Progenitor cell of endocrine pancreas (in vitro differentiated cells): ENCODE measurements around the gene SPTBN1. TPM values are rescaled to one million over a fixed set of nuclear protein-coding genes. Genes with fewer than 3 reads are reported as not detected.

Source experiments
- DNase-seq: peaks from one replicate; pipeline ENCODE4 v3.0.0; 2021; ENCODE audit warnings: low spot score; ENCODE audit not compliant: unreplicated experiment
- H3K27ac Mint-ChIP-seq: 2 replicates; pipeline ENCODE4 v1.8.0; 2021; ENCODE audit warnings: mild to moderate bottlenecking, moderate library complexity, mixed read lengths
- H3K27me3 Mint-ChIP-seq: 2 replicates; pipeline ENCODE4 v1.8.0; 2021; ENCODE audit warnings: mixed read lengths
- H3K36me3 Mint-ChIP-seq: 2 replicates; pipeline ENCODE4 v1.8.0; 2022; ENCODE audit warnings: mixed read lengths; ENCODE audit not compliant: insufficient read depth
- H3K4me1 Mint-ChIP-seq: 2 replicates; pipeline ENCODE4 v1.8.0; 2021; ENCODE audit warnings: low read depth, mixed read lengths
- H3K4me3 Mint-ChIP-seq: 2 replicates; pipeline ENCODE4 v1.8.0; 2021; ENCODE audit warnings: low read depth, mild to moderate bottlenecking, moderate library complexity, mixed read lengths
- H3K9me3 Mint-ChIP-seq: 2 replicates; pipeline ENCODE4 v1.8.0; 2021; ENCODE audit warnings: low read depth, mixed read lengths
- CTCF ChIP-seq: fragments of 200-600 bp; sonication (generic); IDR thresholded peaks from one replicate; pipeline ENCODE4 v1.5.0; 2021; ENCODE audit warnings: antibody characterized with exemption, mild to moderate bottlenecking; ENCODE audit not compliant: unreplicated experiment
- total RNA-seq: library from RNA; stranded (reverse); gene quantifications from 2 replicates; pipeline ENCODE4 v1.2.1, GENCODE V29; 2021

Gene SPTBN1
- total RNA-seq, 1 donor from 2014 or later: 287 TPM

GRCh38 chr2:54434711-54435110, 21.4 kb upstream of the SPTBN1 start:
- H3K4me3 Mint-ChIP-seq: no peak overlapping the region
- TF ChIP-seq CTCF: no peak
- H3K4me1 Mint-ChIP-seq: peaks cover under 1% of the 10 kb centered on the region
- no peaks in the 10 kb centered on the region for H3K9me3 Mint-ChIP-seq
- DNase-seq: no peak
- H3K27ac Mint-ChIP-seq: no peak overlapping the region
- no peaks in the 10 kb centered on the region for H3K36me3 Mint-ChIP-seq
- peaks cover 5% of the 10 kb centered on the region for H3K27me3 Mint-ChIP-seq

DNA sequence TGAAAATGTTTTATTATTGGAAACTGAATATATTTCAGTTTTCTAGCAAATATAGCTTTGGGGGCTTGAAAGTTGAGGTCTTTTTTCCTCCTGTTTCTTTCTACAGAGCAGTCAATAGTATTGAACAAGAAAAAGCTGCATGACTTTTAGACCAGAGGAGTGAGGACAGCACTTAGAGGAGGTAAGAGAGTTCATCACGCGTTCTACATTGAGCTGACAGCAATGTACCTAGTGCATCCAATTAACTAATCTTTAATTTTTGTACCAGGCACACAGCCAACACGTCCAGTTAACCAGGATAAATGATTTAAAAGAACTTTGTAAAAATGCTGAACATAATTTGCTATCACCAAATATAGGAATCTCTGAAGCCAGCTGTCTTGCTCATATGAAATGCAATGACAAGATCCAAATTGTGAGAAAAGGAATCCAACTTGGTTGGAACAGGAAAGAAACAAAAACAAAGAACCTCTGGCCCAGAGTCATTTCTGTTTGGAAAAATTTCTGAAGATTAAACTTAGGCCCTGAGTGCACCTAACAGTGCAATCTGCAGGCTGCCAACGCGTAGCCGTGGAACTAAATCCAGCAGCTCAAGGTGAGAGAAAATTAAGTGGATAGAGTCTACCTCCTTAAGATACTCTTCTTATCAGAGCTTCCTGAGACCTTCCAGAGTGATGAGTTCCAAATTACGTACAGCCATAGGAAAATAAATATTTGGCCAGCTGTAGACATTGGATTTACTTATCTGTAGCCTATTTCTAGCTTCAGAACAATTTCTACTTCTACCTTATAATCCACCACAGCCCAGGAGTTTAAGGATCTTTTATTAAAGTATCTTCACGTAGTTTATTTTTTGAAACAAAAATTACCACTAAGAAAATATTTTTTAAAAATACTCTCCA, 20.6 kb upstream of the SPTBN1 start:
- H3K4me1 Mint-ChIP-seq: peaks cover 3% of the 10 kb centered on the region
- no peaks in the 10 kb centered on the region for H3K9me3 Mint-ChIP-seq
- no peak for TF ChIP-seq CTCF
- no peak for DNase-seq
- H3K27ac Mint-ChIP-seq: no peak overlapping the region
- no peaks in the 10 kb centered on the region for H3K36me3 Mint-ChIP-seq
- H3K27me3 Mint-ChIP-seq: peaks cover 5% of the 10 kb centered on the region
- H3K4me3 Mint-ChIP-seq: no peak overlapping the region

GRCh38 chr2:54437588-54437987, 18.5 kb upstream of the SPTBN1 start:
- TF ChIP-seq CTCF: no peak
- H3K27ac Mint-ChIP-seq: no peak overlapping the region
- no peak overlapping the region for H3K4me3 Mint-ChIP-seq
- no peaks in the 10 kb centered on the region for H3K9me3 Mint-ChIP-seq
- H3K27me3 Mint-ChIP-seq: peaks cover 2% of the 10 kb centered on the region
- peaks cover 3% of the 10 kb centered on the region for H3K4me1 Mint-ChIP-seq
- H3K36me3 Mint-ChIP-seq: no peaks in the 10 kb centered on the region
- no peak for DNase-seq

DNA sequence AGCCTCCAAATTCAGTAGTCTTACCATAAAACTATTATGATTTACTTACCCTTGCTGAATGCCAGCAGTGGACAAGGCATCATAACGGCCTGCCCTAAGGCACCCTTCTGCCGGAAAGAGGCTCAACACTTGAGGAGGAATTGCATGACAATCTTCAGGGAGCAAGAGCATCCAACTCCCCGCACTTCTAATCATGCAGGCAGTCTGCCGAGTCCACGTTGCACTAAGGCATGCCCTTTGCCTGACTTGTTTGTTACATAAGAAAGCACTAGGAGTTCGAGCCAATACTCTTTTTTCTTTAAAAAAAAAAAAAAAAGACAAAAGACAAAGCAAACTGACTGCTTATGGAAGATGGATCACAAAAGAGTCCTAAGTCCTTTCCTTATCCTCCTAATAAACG, 17.9 kb upstream of the SPTBN1 start:
- Mint-ChIP-seq H3K36me3 (no peaks in the 10 kb centered on the region), H3K4me3 (no peak overlapping the region), H3K27me3 (no peaks in the 10 kb centered on the region), H3K27ac (no peak overlapping the region), H3K4me1 (peaks cover 3% of the 10 kb centered on the region), H3K9me3 (no peaks in the 10 kb centered on the region)
- DNase-seq: no peak
- no peak for TF ChIP-seq CTCF

DNA sequence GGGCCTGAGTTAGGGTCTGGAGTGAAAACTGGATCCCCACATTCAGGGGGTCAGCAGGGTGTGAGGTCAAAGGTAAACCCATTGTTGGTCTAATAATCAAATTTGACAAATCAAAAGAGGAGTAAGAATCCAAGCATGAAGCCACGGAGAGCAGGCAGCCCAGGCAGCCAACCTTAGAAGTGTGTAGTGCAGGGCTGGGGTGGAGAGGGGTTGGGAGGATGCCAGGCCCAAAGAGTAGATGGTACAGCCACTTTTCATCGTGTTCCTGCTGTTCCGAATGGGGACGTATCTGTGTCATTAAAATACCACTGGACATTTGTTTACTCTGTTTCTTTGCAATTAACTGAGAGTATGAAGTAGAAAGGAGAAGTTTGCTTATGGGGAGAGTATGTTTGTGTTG, 16.5 kb upstream of the SPTBN1 start:
- H3K4me3 Mint-ChIP-seq: no peak overlapping the region
- no peaks in the 10 kb centered on the region for H3K27me3 Mint-ChIP-seq
- H3K36me3 Mint-ChIP-seq: no peaks in the 10 kb centered on the region
- H3K4me1 Mint-ChIP-seq: peaks cover 3% of the 10 kb centered on the region
- no peaks in the 10 kb centered on the region for H3K9me3 Mint-ChIP-seq
- DNase-seq: no peak
- no peak overlapping the region for H3K27ac Mint-ChIP-seq
- TF ChIP-seq CTCF: no peak
